Chondrocyte (in vitro differentiated cells): ENCODE results near the gene PABPN1. TPM values are rescaled to one million over a fixed set of nuclear protein-coding genes. Genes with fewer than 3 reads are reported as not detected.

Experiments used
- DNase-seq: peaks from one replicate; pipeline ENCODE4 v3.0.0; 2021; ENCODE audit warnings: mixed read lengths, low spot score
- H3K27ac Mint-ChIP-seq: one replicate; pipeline ENCODE4 v1.8.0; 2021; ENCODE audit warnings: mild to moderate bottlenecking, moderate library complexity, mixed read lengths; ENCODE audit not compliant: unreplicated experiment
- H3K27me3 Mint-ChIP-seq: 2 replicates; pipeline ENCODE4 v1.8.0; 2021; ENCODE audit warnings: low read depth, mixed read lengths
- H3K36me3 Mint-ChIP-seq: 2 replicates; pipeline ENCODE4 v1.8.0; 2021; ENCODE audit warnings: low read depth, mixed read lengths
- H3K4me1 Mint-ChIP-seq: 2 replicates; pipeline ENCODE4 v1.8.0; 2021; ENCODE audit warnings: low read depth, mild to moderate bottlenecking, mixed read lengths
- H3K4me3 Mint-ChIP-seq: one replicate; pipeline ENCODE4 v1.8.0; 2021; ENCODE audit warnings: mild to moderate bottlenecking, moderate library complexity, mixed read lengths; ENCODE audit not compliant: unreplicated experiment
- H3K9me3 Mint-ChIP-seq: 2 replicates; pipeline ENCODE4 v1.8.0; 2021; ENCODE audit warnings: low read depth, mixed read lengths
- CTCF ChIP-seq: fragments of 200-600 bp; sonication (generic); IDR thresholded peaks from 2 replicates; pipeline ENCODE4 v1.5.0; 2021; ENCODE audit warnings: antibody characterized with exemption, mild to moderate bottlenecking, moderate library complexity
- total RNA-seq: library from RNA; stranded (reverse); gene quantifications from 3 replicates; pipeline ENCODE4 v1.2.1, GENCODE V29; 2021

The PABPN1 gene
- total RNA-seq, 1 donor from 2014 or later, result 135 TPM

DNA sequence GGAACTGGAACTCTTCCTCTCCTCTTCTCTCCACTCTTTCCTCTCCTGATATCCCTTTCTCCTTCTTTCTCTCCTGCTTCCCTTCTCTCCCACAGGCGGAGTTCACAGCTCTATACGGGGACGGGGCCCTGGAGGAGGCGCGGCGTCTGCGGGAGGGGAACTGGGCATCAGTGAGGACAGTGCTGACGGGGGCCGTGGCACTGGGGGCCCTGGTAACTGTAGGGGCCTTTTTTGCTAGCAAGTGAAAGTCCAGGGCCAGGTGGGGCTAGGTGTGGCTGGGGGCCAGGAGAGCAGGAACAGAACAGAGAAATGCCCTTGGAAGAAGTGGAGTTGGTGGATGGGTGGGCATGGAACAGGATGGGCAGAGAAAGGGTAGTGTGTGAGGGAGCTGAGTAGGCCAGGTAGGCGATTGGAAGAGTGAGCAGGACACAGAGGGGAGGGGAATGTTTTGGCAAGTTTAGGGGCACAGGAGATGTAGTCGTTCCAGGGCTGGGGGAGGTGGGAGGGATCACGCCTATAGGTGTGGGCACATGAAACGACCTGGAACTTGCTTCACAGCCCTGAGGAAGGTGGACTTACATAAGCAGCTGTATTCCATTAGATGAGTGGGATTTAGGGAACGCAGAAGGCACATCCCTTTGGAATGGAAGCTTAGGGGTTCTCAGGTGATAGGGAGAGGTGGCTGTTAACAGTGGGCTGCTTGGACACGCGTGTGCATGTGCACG, 12.4 kb upstream of the PABPN1 start:
- H3K27ac Mint-ChIP-seq, result peak overlapping the region; percentile 79

DNA sequence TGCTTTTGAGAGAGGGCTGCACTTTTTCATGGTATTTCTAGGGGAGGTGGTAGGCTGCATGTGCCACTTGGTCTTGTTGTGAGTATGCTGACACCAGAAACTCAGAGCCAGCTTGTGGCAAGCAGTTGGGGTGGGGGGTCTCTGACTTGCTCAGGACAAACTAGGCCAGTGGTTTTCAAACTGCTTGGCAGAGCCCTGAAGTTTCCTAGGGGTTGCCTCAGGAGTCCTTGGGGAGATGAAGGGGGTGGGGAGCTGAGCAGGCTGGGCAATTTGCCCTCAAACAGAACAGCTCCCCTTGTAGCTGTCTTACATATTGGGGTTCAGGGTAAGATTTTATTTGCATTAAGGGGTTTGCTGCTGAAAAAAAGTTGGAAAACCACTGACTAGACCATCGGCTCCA, 10.7 kb upstream of the PABPN1 start:
- no peak overlapping the region for H3K4me3 Mint-ChIP-seq

More for the DNA sequence above, 12.4 kb upstream of the PABPN1 start:
- TF ChIP-seq CTCF, result no peak
- H3K4me1 Mint-ChIP-seq, result peaks cover 41% of the 10 kb centered on the region
- no peaks in the 10 kb centered on the region for H3K27me3 Mint-ChIP-seq
- H3K9me3 Mint-ChIP-seq, result no peaks in the 10 kb centered on the region
- H3K4me3 Mint-ChIP-seq, result peak overlapping the region; percentile 97
- no peak for DNase-seq
- H3K36me3 Mint-ChIP-seq, result peaks cover 8% of the 10 kb centered on the region

GRCh38 chr14:23316300-23316699, 5.0 kb upstream of the PABPN1 start:
- no peak overlapping the region for H3K4me3 Mint-ChIP-seq
- no peak overlapping the region for H3K27ac Mint-ChIP-seq
- peaks cover 17% of the 10 kb centered on the region for H3K4me1 Mint-ChIP-seq
- H3K9me3 Mint-ChIP-seq, result no peaks in the 10 kb centered on the region
- no peak for TF ChIP-seq CTCF
- H3K36me3 Mint-ChIP-seq, result peaks cover 11% of the 10 kb centered on the region
- no peak for DNase-seq
- no peaks in the 10 kb centered on the region for H3K27me3 Mint-ChIP-seq

More for the DNA sequence above, 10.7 kb upstream of the PABPN1 start:
- Mint-ChIP-seq H3K4me1 (peaks cover 41% of the 10 kb centered on the region), H3K9me3 (no peaks in the 10 kb centered on the region), H3K27ac (peak overlapping the region; percentile 8), H3K27me3 (no peaks in the 10 kb centered on the region), H3K36me3 (peaks cover 9% of the 10 kb centered on the region)
- TF ChIP-seq CTCF, result no peak
- DNase-seq, result no peak

GRCh38 chr14:23319746-23320583, 1.3 kb upstream of the PABPN1 start:
- Mint-ChIP-seq H3K9me3 (no peaks in the 10 kb centered on the region), H3K36me3 (peaks cover 18% of the 10 kb centered on the region), H3K27me3 (no peaks in the 10 kb centered on the region), H3K27ac (peak overlapping the region; percentile 97), H3K4me1 (peaks cover 34% of the 10 kb centered on the region), H3K4me3 (peak overlapping the region; percentile 67)
- no peak for TF ChIP-seq CTCF
- no peak for DNase-seq
